Right ventricle myocardium inferior (tissue), 1 donor: Measurements from ENCODE around the gene SPATA20. TPM values are rescaled to one million over a fixed set of nuclear protein-coding genes. Genes with fewer than 3 reads are reported as not detected.

Experiments used
- ATAC-seq: fragments of 200-7000 bp; cut with Tn5 transposase; one replicate; pipeline ENCODE4 v1.9.1; 2020; ENCODE audit warnings: mild to moderate bottlenecking, moderate library complexity
- DNase-seq: peaks from one replicate; pipeline ENCODE4 v3.0.0; 2021; ENCODE audit errors: missing footprints
- intact Hi-C: fragments of 100-400 bp; cut with DNase I; formaldehyde crosslinking; loops from one replicate; pipeline ENCODE4 v1.11.0; 2022
- total RNA-seq: library from RNA; stranded (reverse); fragmentation: NEBNext Ultra II Directional; extraction: Animal tissue kit (Norgen Biotek cat#: 25700); gene quantifications from one replicate; pipeline ENCODE4 v1.2.1, GENCODE V29; 2021
- donor health status: DM: no; HTN: yes; CAD: no; lungs with severe emphysema.

SPATA20 gene
- total RNA-seq, 1 donor from 2014 or later: 60.4 TPM

DNA sequence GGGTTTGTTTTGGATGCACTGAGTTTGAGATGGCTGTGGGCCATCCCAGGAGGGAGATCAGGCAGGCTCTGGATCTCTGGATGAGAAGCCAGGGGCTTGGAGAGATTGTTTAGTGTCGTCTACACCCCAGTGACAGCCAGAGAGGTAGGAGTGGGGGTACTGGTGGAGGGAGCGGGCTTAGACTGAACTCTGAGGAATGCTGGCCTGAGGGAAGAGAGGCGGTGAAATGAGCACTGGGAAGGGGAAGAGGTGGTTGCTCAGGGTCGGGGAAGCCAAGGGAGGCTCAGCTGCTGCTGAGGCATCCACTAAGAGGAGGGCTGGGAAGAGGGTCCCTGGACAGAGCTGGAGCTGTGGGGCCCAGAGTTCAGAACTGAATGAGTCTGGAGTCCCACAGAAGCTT is 37.1 kb downstream of the SPATA20 start:
- ATAC-seq (peak; percentile 12), DNase-seq (peak; percentile 46)
- intact Hi-C loops: no loop called here

DNA sequence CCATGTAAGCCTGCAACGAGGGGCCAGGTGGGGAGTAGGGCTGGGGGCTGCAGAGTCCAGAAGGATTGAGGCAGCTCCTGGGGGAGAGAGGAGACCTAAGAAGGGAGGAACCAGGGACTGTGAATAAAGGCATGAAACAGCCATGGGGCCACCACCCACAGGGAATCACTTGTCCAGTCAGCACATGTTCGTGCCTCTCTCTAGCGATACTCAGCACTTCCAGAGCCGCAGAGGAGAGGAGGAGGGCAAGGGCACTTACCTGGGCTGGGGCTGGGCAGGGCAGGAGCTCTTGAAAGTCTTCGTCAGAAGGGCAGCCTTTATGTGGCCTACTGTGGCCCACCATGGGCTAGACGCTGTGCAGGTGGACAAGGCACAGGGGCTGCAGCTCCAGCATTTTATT is 37.8 kb downstream of the SPATA20 start:
- ATAC-seq (no peak), DNase-seq (peak; percentile 53)

DNA sequence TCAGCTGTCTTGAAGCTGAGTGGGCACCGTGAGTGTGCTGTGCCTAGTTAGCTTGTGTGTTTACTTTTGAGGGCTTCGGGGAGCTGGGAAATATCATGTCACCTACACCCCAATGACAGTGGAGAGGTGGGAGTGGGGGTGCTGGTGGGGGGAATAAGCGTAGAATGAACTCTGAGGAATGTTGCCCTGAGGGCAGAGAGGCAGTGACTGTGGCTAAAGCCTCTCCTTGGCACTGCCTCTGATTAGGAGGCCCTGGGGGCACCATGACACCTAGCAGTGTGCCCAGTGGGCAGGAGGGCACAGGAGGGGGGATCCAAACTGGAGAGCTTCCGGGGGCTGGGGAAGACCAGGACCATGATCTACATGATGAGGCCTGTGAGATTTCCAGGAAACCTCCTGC is 38.4 kb downstream of the SPATA20 start:
- DNase-seq (peak; percentile 33), ATAC-seq (no peak)
- intact Hi-C loops: no loop called here

More for the DNA sequence above, 37.8 kb downstream of the SPATA20 start:
- intact Hi-C loops: no loop called here

DNA sequence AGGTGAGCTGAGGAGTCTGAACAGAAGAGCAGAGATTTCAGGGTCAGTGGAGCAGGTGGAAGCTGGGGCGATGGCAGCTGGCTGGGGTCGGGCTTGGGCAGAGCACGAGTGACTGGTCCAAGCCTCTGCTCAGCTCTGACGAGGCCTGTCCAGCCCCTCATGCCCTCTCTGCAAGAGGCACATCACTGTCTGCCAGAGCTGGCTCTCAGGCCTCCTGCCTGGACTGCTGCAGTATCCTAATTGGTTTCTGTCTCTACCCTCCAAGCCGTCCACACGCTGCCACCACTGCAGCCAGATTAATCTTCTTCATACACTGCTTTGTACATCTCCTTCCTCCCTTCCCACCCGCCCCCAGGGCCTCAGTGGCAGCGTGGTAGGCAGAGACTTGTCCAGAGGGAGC is 38.9 kb downstream of the SPATA20 start:
- ATAC-seq: no peak
- intact Hi-C loops: no loop called here
- peak; percentile 48 for DNase-seq

DNA sequence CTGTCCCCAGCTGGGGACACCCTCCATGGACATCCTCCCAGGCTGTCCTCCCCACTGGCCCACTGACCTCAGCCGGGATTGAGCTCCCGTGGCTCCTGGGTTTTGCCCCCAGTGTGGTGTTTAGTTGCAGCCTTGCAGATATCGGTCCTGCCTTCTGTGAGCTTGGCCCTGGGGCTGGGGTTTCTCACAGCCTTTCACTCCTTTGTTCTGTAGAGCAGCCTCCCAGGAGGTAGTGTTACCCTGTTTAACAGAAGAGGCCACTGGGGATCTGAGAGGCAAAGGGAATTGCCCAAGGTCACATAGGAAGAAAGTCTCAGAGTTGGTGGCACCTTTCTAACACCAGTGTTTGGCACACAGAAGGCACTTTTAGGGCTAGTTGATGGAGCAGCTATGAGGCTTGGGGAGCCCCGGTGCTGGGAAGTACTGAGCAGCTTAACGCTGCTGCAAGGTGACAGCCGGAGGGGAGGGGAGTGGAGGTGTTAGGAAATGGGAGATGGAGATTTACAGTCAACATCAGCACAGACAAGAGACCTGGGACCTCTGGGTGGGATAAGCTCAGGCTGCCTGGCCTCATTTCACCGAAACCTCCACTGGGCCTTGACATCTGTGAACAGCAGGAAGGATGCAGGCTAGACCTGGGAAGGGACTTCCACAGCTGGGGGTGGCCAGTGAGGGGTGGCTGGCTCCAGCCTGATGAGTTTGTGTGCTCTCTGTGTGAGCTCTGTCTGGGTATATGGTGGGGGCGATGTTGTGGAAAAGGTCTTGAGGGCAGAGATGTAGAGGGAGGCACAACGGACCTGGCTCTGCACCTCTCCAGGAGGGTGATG is 39.7 kb downstream of the SPATA20 start:
- intact Hi-C loops: no loop called here
- DNase-seq (peak; percentile 13), ATAC-seq (no peak)

DNA sequence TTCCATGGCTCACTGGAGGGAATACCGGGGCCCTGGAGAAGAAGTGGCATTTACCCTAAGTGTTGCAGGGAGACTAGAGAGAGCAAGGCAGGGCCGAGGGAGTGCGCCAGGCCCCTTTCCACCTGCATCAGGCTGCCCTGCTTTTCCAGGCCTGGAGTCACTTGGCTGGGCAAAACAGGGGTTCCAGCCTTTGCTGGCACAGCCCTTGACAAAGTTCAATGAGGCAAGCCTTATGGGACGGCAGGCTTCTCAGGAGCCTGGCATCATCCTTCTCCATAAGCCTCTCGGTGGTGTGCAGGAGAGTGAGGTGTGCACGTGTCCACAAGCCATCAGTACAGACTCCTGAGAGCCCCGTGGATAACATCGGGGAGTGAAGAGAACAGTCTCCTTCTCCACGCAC is 40.6 kb downstream of the SPATA20 start:
- no peak for ATAC-seq
- intact Hi-C loops: no loop called here
- peak; percentile 37 for DNase-seq

DNA sequence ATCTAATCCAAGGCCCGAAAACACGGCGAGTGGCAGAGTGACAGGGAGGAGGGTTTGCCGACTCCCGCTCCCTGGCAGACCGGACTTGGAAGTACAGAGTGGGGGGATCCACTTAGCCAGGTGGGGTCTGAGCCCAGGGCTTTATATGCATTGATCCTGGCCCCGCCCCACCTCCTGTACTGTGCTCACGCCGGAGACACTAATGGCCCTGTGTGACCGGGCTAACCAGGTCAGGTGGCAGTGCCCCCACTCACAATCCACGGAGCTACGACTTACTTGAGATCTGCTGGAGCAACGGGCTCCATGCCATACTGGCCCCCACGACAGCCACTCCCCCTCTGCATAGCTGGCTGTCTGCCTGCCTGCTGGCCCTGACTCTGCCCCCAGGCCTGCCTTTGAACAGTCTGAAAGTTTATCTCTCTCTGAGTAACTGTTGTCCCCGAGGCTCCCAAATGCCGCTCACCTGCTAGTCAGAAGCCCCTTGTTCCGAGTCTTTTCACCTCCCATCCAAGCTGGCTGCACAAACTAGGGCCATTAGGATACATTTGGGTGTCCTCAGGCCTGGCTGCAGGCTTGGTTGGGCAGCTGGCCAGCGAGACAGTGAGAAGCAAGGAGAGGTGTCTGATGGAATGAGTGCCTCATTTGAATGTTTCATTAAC is 41.5 kb downstream of the SPATA20 start:
- no peak for ATAC-seq
- intact Hi-C loops: no loop called here
- DNase-seq: peak; percentile 64

DNA sequence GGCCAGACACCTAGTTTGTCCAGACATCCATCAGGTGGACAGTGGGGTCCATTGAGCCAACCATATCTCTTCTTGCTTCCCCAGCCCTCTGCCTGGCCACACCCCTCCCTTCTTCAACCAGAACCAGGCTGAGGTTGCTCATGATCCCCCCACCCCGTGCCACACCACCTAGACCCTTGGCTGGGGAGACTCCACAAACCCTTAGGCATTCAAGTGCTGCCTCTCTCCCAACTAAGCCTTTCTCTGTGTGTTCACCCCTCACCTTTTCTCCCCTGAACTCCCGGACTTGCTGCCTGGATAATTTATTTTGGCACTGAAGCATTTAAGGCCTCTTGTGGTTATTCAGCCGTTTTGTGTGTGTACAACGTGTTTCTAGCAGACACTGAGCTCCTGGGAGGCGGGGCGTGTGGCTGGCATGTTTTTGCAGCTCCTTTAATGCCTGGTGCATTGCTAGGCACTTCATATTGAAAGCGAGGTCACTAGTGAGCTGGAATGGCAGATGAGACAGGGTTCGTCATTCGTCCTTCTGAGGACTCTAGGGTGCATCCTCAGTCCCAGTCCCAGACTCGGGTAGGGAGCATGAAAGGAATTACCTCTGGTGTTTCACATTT is 42.2 kb downstream of the SPATA20 start:
- intact Hi-C loops: no loop called here
- ATAC-seq (no peak), DNase-seq (no peak)

DNA sequence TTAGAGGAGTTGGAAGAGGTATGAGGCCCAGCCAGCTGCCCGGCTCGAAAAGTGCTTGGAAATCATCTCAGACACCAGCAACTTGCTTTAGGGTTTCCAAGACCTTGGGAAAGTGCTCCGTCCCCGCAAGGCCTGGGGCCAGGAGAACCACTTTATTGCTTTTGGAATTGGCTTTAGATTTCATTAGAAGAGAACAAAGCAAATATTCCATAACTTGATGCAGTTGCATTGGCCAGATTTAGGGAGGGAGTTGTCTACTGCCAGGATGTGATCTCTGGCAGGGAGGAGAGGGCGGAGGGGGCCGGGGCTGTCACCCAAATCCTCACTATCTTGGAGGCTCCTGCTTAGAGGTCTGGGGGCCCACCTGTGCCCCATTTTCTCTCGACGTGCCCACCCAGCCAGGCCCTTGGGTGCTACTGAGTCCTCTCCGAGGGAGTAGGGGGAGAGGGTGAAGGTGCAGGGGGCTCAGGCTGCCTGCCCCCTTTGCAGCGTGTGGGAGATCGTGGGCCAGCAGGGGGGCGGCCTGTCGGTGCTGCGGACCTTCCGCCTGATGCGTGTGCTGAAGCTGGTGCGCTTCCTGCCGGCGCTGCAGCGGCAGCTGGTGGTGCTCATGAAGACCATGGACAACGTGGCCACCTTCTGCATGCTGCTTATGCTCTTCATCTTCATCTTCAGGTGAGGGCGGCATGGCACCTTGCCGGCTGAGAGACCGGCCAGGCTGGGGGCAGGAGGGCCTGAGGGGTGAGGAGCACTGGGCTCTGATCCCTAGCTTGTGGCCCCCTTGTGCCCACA is 44.2 kb downstream of the SPATA20 start:
- ATAC-seq (no peak), DNase-seq (no peak)
- intact Hi-C loops: no loop called here

DNA sequence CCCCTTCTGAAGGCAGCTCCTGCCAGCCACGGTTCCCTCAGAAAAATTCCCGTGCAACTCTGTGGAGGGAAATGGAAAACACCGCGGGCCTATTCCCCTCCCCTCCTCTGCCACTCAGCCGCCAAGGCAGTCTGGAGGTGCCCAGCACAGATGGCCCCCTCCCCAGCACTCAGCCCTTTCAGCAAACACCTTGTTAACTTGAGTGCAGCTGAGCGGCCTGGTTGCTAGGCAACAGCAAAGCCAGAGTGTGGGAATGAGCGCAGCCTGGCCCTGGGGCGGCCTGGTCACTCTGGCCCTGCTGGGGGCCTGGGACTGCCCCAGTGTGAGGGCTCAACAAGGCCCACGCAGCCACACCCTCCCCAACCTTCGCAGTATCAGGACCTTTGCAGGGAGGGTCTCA is 46.3 kb downstream of the SPATA20 start:
- intact Hi-C loops: no loop called here
- no peak for DNase-seq
- peak; percentile 69 for ATAC-seq

DNA sequence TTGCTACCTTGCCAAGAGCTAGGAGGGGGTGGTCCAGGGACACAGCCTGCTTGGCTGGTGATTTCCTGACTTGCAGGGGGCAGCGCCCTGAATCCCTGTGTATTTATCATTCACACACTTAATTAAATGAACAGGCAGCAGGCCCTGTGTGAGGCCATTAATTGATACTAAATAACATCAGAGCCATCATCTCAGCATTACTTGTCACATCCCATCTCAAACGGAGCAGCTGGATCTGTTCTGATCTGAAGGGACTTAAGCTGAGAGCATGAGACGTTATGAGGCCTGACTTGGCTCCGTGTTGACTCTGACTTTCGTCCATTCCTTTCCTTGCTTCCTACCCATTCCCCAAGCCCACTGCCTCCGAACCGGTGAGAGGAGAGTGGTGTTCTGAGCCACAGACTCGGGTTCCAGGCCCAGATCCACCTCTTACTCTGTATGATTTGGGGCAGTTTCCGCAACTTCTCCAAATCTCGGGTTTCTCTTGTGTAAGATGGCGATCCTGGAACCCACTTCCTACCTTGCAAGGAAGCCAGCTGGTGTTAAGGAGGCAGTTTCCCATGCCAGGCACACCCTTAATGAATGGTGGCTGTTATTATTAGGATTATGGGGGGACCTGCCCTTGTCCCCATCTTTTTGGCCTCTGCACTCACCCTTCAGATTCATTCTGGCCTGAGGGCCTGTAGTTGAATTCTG is 47.3 kb downstream of the SPATA20 start:
- intact Hi-C loops: no loop called here
- ATAC-seq: no peak
- no peak for DNase-seq

DNA sequence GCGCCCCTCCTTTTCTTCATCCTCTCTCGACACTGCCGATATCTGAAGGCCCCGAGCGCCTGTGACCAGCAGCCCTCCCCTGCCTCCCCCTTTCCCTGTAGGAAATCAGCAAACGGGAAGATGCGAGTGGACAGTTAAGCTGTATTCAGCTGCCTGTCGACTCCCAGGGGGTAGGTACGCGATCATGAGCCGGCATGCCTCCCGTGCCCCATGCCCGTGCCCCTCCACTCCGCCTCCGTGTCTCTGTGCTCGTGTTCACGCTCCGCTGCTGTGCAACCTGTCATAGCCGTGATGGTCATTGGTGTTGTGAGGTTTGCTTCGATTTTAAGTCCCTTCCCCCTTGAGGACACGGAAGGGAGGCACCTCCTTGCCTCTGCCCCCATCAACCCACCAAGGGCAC is 47.9 kb downstream of the SPATA20 start:
- DNase-seq (no peak), ATAC-seq (no peak)
- intact Hi-C loops: no loop called here

DNA sequence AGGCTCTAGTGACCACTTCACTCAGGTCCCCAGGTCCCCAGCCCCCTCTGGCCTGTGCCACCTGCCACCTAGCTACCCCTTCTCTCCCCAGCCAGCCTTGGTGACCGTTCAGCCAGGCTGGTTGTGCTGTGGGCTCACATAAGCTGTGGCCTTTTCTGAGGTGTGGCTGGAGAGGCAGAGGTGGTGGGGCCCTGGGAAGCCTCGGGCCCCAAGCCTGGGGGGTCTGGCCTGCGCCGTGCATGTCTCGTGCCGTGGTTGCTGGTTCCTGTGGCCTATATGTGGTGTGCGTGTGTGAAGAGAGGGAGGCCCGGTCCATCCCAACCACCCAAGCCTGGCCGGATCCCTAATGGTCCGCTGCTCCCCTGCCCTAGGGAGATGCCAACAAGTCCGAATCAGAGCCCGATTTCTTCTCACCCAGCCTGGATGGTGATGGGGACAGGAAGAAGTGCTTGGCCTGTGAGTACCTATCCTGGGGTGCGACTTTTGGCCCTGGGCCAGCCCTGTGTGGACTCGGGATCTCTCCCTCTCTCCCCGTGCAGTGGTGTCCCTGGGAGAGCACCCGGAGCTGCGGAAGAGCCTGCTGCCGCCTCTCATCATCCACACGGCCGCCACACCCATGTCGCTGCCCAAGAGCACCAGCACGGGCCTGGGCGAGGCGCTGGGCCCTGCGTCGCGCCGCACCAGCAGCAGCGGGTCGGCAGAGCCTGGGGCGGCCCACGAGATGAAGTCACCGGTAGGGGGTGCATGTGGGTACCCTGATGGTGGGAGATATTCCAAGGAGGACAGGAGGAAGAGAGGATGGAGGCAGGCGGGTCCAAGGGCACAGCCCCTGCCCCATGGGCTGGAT is 49.4 kb downstream of the SPATA20 start:
- intact Hi-C loops: no loop called here
- DNase-seq: no peak
- ATAC-seq: no peak

DNA sequence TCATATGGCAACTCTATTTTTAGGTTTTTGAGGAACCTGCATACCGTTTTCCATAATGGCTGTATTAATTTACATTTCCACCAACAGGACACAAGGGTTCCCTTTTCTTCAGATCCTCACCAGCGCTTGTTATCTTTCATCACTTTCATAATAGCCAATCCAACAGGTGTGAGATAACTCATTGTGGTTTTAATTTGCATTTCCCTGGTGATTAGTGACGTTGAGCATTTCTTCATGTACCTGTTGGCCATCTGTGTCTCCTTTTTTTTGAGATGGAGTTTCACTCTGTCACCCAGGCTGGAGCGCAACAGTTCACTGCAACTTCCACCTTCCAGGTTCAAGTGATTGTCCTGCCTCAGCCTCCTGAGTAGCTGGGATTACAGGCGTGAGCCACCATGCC is 51.5 kb downstream of the SPATA20 start:
- intact Hi-C loops: no loop called here
- ATAC-seq: no peak
- no peak for DNase-seq

DNA sequence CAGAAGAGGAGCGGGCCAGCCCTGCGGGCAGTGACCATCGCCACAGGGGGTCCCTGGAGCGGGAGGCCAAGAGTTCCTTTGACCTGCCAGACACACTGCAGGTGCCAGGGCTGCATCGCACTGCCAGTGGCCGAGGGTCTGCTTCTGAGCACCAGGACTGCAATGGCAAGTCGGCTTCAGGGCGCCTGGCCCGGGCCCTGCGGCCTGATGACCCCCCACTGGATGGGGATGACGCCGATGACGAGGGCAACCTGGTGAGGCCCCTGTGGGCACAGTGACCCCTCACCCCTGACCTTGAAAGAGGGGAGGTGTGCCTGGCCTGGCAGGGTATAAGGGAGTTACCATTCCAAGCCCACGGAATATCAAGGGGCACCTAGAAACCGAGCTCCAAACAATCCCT is 52.6 kb downstream of the SPATA20 start:
- ATAC-seq: no peak
- intact Hi-C loops: no loop called here
- no peak for DNase-seq

DNA sequence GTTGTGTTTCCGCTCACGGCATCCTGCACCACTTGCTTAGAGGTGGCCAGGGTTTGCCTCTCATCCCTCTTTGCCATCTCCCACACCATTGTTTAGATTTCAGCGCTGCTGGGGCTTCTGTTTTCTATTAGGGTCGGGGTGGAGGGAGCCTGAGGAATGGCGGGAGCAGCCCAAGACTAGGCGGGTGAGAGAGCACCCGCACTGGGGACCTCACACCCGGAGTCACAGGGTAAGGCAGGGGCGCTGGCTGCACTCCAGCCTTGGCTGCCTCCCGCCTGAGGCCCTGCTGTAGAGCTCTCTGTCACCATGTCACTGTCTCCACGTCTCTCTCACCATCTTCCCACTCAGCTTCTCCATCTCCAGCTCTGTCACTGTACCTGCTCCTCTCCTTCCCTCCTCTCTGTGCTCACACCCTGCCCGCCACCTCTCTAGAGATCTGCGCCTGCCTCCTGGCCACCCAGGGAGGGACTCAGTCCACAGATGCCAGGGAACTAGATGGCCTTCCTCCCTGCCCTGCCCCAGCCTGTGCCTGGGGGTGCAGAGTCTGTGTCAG is 54.9 kb downstream of the SPATA20 start:
- intact Hi-C loops: no loop called here
- no peak for ATAC-seq

DNA sequence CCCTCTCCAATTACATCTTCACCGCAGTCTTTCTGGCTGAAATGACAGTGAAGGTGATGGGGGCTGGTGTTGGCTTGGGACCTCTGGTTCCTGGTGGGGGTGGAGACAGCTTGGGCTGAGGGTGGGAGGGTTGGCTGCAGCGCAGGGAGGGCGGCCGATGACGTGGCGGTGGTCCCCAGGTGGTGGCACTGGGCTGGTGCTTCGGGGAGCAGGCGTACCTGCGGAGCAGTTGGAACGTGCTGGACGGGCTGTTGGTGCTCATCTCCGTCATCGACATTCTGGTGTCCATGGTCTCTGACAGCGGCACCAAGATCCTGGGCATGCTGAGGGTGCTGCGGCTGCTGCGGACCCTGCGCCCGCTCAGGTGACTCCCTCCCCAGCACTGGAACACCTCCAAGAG is 55.9 kb downstream of the SPATA20 start:
- ATAC-seq (no peak), DNase-seq (no peak)
- intact Hi-C loops: no loop called here

More for the DNA sequence above, 54.9 kb downstream of the SPATA20 start:
- no peak for DNase-seq

DNA sequence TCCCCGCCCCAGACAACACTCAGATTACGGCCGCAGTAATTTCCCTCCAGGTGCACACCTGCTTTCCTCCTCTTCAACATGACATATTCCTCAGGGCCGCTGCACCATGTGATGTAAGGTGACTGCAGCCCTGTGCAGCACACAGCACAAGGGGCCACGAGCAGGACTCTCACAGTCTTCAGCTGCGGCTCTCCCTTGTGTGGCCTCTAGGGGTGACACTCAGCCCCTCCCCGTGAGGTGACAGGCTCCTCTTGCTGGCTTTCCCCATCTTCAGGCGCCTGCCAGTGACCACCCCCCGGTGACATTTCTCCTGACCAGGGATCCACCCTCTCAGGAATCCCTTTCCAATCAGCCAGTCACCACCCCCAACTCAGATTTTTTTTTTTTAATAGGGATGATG is 56.4 kb downstream of the SPATA20 start:
- ATAC-seq (no peak), DNase-seq (no peak)
- intact Hi-C loops: no loop called here
